ENCODE data around the gene SLC16A4.
A peak's percentile ranks its signal among the peaks of the same experiment; 100 is the strongest.
"Not testable (repeated sequence)": the region's sequence is repeated elsewhere in the genome, so short reads cannot be mapped to it uniquely, and the experiment has no call there.

SLC16A4 gene

GRCh38 chr1:110407260-110408210, 16.7 kb upstream of the SLC16A4 start, which contains the start of gene LAMTOR5:
Gene LAMTOR5 (minus strand): TSS chr1:110407694. CDS start chr1:110407620, 74 bp downstream.
- Histone ChIP-seq H3K27me3 (ENCODE audit: control insufficient read depth, insufficient read depth, low read length) (peaks cover 4% of the 10 kb centered on the region), H3K27ac (ENCODE audit: low read length) (peak within 1 kb of the TSS; percentile 65), H3K36me3 (ENCODE audit: control insufficient read depth, low read depth, low read length) (peaks cover 26% of the 10 kb centered on the region), H3K4me3 (ENCODE audit: low read length) (peak within 1 kb of the TSS; percentile 99), H3K9ac (ENCODE audit: low read length) (peak within 1 kb of the TSS; percentile 91), H3K4me1 (ENCODE audit: control insufficient read depth, low read depth, low read length) (no peaks in the 10 kb centered on the region), H3K9me3 (ENCODE audit: control insufficient read depth, low read depth, low read length) (no peaks in the 10 kb centered on the region)

GRCh38 chr1:110406407-110406806, 15.6 kb upstream of the SLC16A4 start:
- Histone ChIP-seq H3K4me3 (ENCODE audit: low read length) (peak overlapping the region; percentile 99), H3K36me3 (ENCODE audit: control insufficient read depth, low read depth, low read length) (peaks cover 37% of the 10 kb centered on the region), H3K9ac (ENCODE audit: low read length) (peak overlapping the region; percentile 91)
- H3K4me1 ChIP-seq (ENCODE audit: control insufficient read depth, low read depth, low read length); H3K9me3 ChIP-seq (ENCODE audit: control insufficient read depth, low read depth, low read length); H3K27ac ChIP-seq (ENCODE audit: low read length); H3K27me3 ChIP-seq (ENCODE audit: control insufficient read depth, insufficient read depth, low read length): not testable (repeated sequence)

- peaks cover 46% of the 10 kb centered on the region for H3K36me3 ChIP-seq (ENCODE audit: control insufficient read depth, low read depth, low read length)
- no peaks in the 10 kb centered on the region for H3K4me1 ChIP-seq (ENCODE audit: control insufficient read depth, low read depth, low read length)
These were observed 13.6 kb upstream of the SLC16A4 start for GRCh38 chr1:110404401-110404800.

GRCh38 chr1:110403805-110404204, 13.0 kb upstream of the SLC16A4 start:
- Histone ChIP-seq H3K4me3 (ENCODE audit: low read length) (no peak overlapping the region), H3K9me3 (ENCODE audit: control insufficient read depth, low read depth, low read length) (no peaks in the 10 kb centered on the region), H3K9ac (ENCODE audit: low read length) (no peak overlapping the region), H3K27ac (ENCODE audit: low read length) (no peak overlapping the region), H3K36me3 (ENCODE audit: control insufficient read depth, low read depth, low read length) (peaks cover 49% of the 10 kb centered on the region), H3K27me3 (ENCODE audit: control insufficient read depth, insufficient read depth, low read length) (peaks cover 4% of the 10 kb centered on the region), H3K4me1 (ENCODE audit: control insufficient read depth, low read depth, low read length) (no peaks in the 10 kb centered on the region)

More at GRCh38 chr1:110404401-110404800, 13.6 kb upstream of the SLC16A4 start:
- H3K9me3 ChIP-seq (ENCODE audit: control insufficient read depth, low read depth, low read length) = no peaks in the 10 kb centered on the region
- H3K27ac ChIP-seq (ENCODE audit: low read length) = no peak overlapping the region
- peaks cover 4% of the 10 kb centered on the region for H3K27me3 ChIP-seq (ENCODE audit: control insufficient read depth, insufficient read depth, low read length)
- H3K9ac ChIP-seq (ENCODE audit: low read length) = no peak overlapping the region
- H3K4me3 ChIP-seq (ENCODE audit: low read length) = no peak overlapping the region

- peaks cover 12% of the 10 kb centered on the region for H3K36me3 ChIP-seq (ENCODE audit: control insufficient read depth, low read depth, low read length)
These were observed 5.6 kb upstream of the SLC16A4 start for GRCh38 chr1:110396259-110396958.

GRCh38 chr1:110394493-110394820, 3.6 kb upstream of the SLC16A4 start:
- H3K4me1 ChIP-seq (ENCODE audit: control insufficient read depth, low read depth, low read length) = peaks cover 4% of the 10 kb centered on the region
- H3K27me3 ChIP-seq (ENCODE audit: control insufficient read depth, insufficient read depth, low read length) = no peaks in the 10 kb centered on the region
- H3K9ac ChIP-seq (ENCODE audit: low read length) = no peak overlapping the region
- no peak overlapping the region for H3K4me3 ChIP-seq (ENCODE audit: low read length)
- H3K36me3 ChIP-seq (ENCODE audit: control insufficient read depth, low read depth, low read length) = peaks cover 3% of the 10 kb centered on the region
- no peak overlapping the region for H3K27ac ChIP-seq (ENCODE audit: low read length)
- H3K9me3 ChIP-seq (ENCODE audit: control insufficient read depth, low read depth, low read length) = no peaks in the 10 kb centered on the region

More at GRCh38 chr1:110396259-110396958, 5.6 kb upstream of the SLC16A4 start:
- not testable (repeated sequence) for H3K9ac ChIP-seq (ENCODE audit: low read length); H3K4me3 ChIP-seq (ENCODE audit: low read length); H3K4me1 ChIP-seq (ENCODE audit: control insufficient read depth, low read depth, low read length); H3K27ac ChIP-seq (ENCODE audit: low read length); H3K9me3 ChIP-seq (ENCODE audit: control insufficient read depth, low read depth, low read length); H3K27me3 ChIP-seq (ENCODE audit: control insufficient read depth, insufficient read depth, low read length)

- Histone ChIP-seq H3K27ac (ENCODE audit: low read length) (no peak overlapping the region), H3K36me3 (ENCODE audit: control insufficient read depth, low read depth, low read length) (no peaks in the 10 kb centered on the region), H3K4me3 (ENCODE audit: low read length) (no peak overlapping the region), H3K9ac (ENCODE audit: low read length) (no peak overlapping the region), H3K4me1 (ENCODE audit: control insufficient read depth, low read depth, low read length) (peaks cover 4% of the 10 kb centered on the region), H3K27me3 (ENCODE audit: control insufficient read depth, insufficient read depth, low read length) (no peaks in the 10 kb centered on the region), H3K9me3 (ENCODE audit: control insufficient read depth, low read depth, low read length) (no peaks in the 10 kb centered on the region)
These were observed 3.1 kb upstream of the SLC16A4 start for GRCh38 chr1:110393691-110394492.

- Histone ChIP-seq H3K9ac (ENCODE audit: low read length) (no peak overlapping the region), H3K4me1 (ENCODE audit: control insufficient read depth, low read depth, low read length) (peaks cover 4% of the 10 kb centered on the region), H3K27ac (ENCODE audit: low read length) (no peak overlapping the region), H3K9me3 (ENCODE audit: control insufficient read depth, low read depth, low read length) (no peaks in the 10 kb centered on the region), H3K27me3 (ENCODE audit: control insufficient read depth, insufficient read depth, low read length) (no peaks in the 10 kb centered on the region), H3K4me3 (ENCODE audit: low read length) (no peak overlapping the region), H3K36me3 (ENCODE audit: control insufficient read depth, low read depth, low read length) (no peaks in the 10 kb centered on the region)
These were observed 2.5 kb upstream of the SLC16A4 start for GRCh38 chr1:110393286-110393685.

GRCh38 chr1:110390096-110390495, 730 bp downstream of the SLC16A4 start:
- no peak overlapping the region for H3K27ac ChIP-seq (ENCODE audit: low read length)
- H3K9ac ChIP-seq (ENCODE audit: low read length) = no peak overlapping the region
- no peak overlapping the region for H3K4me3 ChIP-seq (ENCODE audit: low read length)
- H3K36me3 ChIP-seq (ENCODE audit: control insufficient read depth, low read depth, low read length) = no peaks in the 10 kb centered on the region
- no peaks in the 10 kb centered on the region for H3K9me3 ChIP-seq (ENCODE audit: control insufficient read depth, low read depth, low read length)
- H3K4me1 ChIP-seq (ENCODE audit: control insufficient read depth, low read depth, low read length) = peaks cover 4% of the 10 kb centered on the region
- H3K27me3 ChIP-seq (ENCODE audit: control insufficient read depth, insufficient read depth, low read length) = no peaks in the 10 kb centered on the region

- Histone ChIP-seq H3K4me3 (ENCODE audit: low read length) (no peak overlapping the region), H3K9ac (ENCODE audit: low read length) (no peak overlapping the region), H3K36me3 (ENCODE audit: control insufficient read depth, low read depth, low read length) (no peaks in the 10 kb centered on the region), H3K27me3 (ENCODE audit: control insufficient read depth, insufficient read depth, low read length) (no peaks in the 10 kb centered on the region), H3K27ac (ENCODE audit: low read length) (no peak overlapping the region), H3K4me1 (ENCODE audit: control insufficient read depth, low read depth, low read length) (peaks cover 4% of the 10 kb centered on the region), H3K9me3 (ENCODE audit: control insufficient read depth, low read depth, low read length) (no peaks in the 10 kb centered on the region)
These were observed 3.6 kb downstream of the SLC16A4 start for GRCh38 chr1:110387048-110387754.

- Histone ChIP-seq H3K27ac (ENCODE audit: low read length) (no peak overlapping the region), H3K4me3 (ENCODE audit: low read length) (no peak overlapping the region), H3K9me3 (ENCODE audit: control insufficient read depth, low read depth, low read length) (no peaks in the 10 kb centered on the region), H3K9ac (ENCODE audit: low read length) (no peak overlapping the region), H3K27me3 (ENCODE audit: control insufficient read depth, insufficient read depth, low read length) (no peaks in the 10 kb centered on the region), H3K36me3 (ENCODE audit: control insufficient read depth, low read depth, low read length) (no peaks in the 10 kb centered on the region), H3K4me1 (ENCODE audit: control insufficient read depth, low read depth, low read length) (peaks cover 3% of the 10 kb centered on the region)
These were observed 5.5 kb downstream of the SLC16A4 start for GRCh38 chr1:110385369-110385768.
